Panc1 (cell line): Measurements from ENCODE around the gene SECTM1. TPM values are rescaled to one million over a fixed set of nuclear protein-coding genes. Genes with fewer than 3 reads are reported as not detected.

Experiments used
- ATAC-seq: fragments of 200-7000 bp; cut with Tn5 transposase; 2 replicates; pipeline ENCODE4 v1.9.1; 2020; ENCODE audit warnings: mild to moderate bottlenecking, moderate library complexity
- BruUV-seq: library from RNA; stranded (reverse); fragments of 400-500 nt; replicated peaks from 2 replicates; lab custom pipeline; 2021; lab: Mats Ljungman, UMichigan
- CTCF ChIA-PET: fragments of 300-600 bp; sonication (Branson Sonifier 250); formaldehyde crosslinking; loops from one replicate; lab custom pipeline; 2022; ENCODE audit warnings: antibody characterized with exemption; lab: Charles Lee
- POLR2A ChIA-PET: fragments of 300-600 bp; sonication (Branson Sonifier 250); formaldehyde crosslinking; loops from one replicate; lab custom pipeline; 2022; ENCODE audit warnings: antibody characterized with exemption; lab: Charles Lee
- DNase-seq: peaks from one replicate; pipeline ENCODE4 v3.0.0-alpha.2; 2010; ENCODE audit warnings: low read depth, low spot score
- H3K27ac ChIP-seq: 2 replicates; pipeline ENCODE4 v1.5.1; 2011; ENCODE audit warnings: mild to moderate bottlenecking, low read length, inconsistent platforms
- H3K27me3 ChIP-seq: fragments of 200-500 bp; sonication (Bioruptor generic); 2 replicates; pipeline ENCODE4 v1.6.0; 2014; ENCODE audit warnings: low read length, inconsistent platforms; ENCODE audit not compliant: control insufficient read depth, insufficient read depth
- H3K36me3 ChIP-seq: fragments of 200-500 bp; sonication (Bioruptor generic); 2 replicates; pipeline ENCODE4 v1.5.1; 2014; ENCODE audit warnings: inconsistent platforms, mild to moderate bottlenecking, low read length, moderate library complexity; ENCODE audit not compliant: control insufficient read depth, insufficient read depth
- H3K4me1 ChIP-seq: 2 replicates; pipeline ENCODE4 v1.5.1; 2011; ENCODE audit warnings: inconsistent platforms, mild to moderate bottlenecking, low read length, moderate library complexity; ENCODE audit not compliant: control insufficient read depth, insufficient read depth
- H3K4me3 ChIP-seq, 2 experiments: 2 replicates each; pipeline ENCODE4 v1.5.1; 2011 to 2012; ENCODE audit warnings: low read depth in 2 of 2, low read length in 2 of 2, mild to moderate bottlenecking in 2 of 2, inconsistent platforms in 1 of 2, moderate library complexity in 1 of 2
- H3K9me3 ChIP-seq: fragments of 200-500 bp; sonication (Bioruptor generic); 2 replicates; pipeline ENCODE4 v1.5.1; 2014; ENCODE audit warnings: low read depth, mild to moderate bottlenecking, inconsistent platforms, low read length, moderate library complexity; ENCODE audit not compliant: control insufficient read depth, insufficient read depth
- CTCF ChIP-seq: fragments of 450-650 bp; IDR thresholded peaks from 2 replicates; pipeline ENCODE4 v1.5.1; 2017; ENCODE audit warnings: mild to moderate bottlenecking
- POLR2AphosphoS5 ChIP-seq: IDR thresholded peaks from 2 replicates; pipeline ENCODE4 v1.6.1; 2012; ENCODE audit warnings: mild to moderate bottlenecking, low read depth, low read length, moderate library complexity
- REST ChIP-seq, 2 experiments: IDR thresholded peaks; 2 replicates each; pipeline ENCODE4 v1.6.1; 2011 to 2012; ENCODE audit warnings: low read depth in 2 of 2, control low read depth in 1 of 2, low read length in 1 of 2, mild to moderate bottlenecking in 1 of 2, moderate library complexity in 1 of 2; ENCODE audit not compliant: insufficient read depth in 1 of 2
- SIN3A ChIP-seq: IDR thresholded peaks from 2 replicates; pipeline ENCODE4 v1.6.1; 2012; ENCODE audit warnings: low read depth, mild to moderate bottlenecking, low read length, moderate library complexity, borderline replicate concordance; ENCODE audit not compliant: insufficient read depth
- TCF7L2 ChIP-seq: IDR thresholded peaks from 2 replicates; pipeline ENCODE4 v1.6.1; 2011; ENCODE audit warnings: mild to moderate bottlenecking, low read depth, low read length, inconsistent platforms
- in situ Hi-C: cut with HindIII; loops from 2 replicates; pipeline ENCODE4 v1.10.0; 2016; ENCODE audit warnings: low sequenced_read_pairs, low pct_unique_long_range_greater_than_20kb
- intact Hi-C: fragments of 100-400 bp; cut with micrococcal nuclease; formaldehyde crosslinking; loops from one replicate; pipeline ENCODE4 v1.10.0; 2022; ENCODE audit not compliant: unreplicated experiment
- total RNA-seq: library from RNA; stranded (reverse); gene quantifications from one replicate; pipeline ENCODE4 v1.2.1, GENCODE V29; 2021; ENCODE audit not compliant: unreplicated experiment

SECTM1 gene
- total RNA-seq, 1 experiment from 2014 or later = 5.4 TPM

- ChIA-PET POLR2A (interaction anchor here (0.5 to 0.8 kb wide), 4 partner anchors 10 to 213 kb away, joined by 4 to 13 read pairs (median 6); no protein-coding TSS in a partner anchor), CTCF (no interaction called here)
- DNase-seq = no peak
- TF ChIP-seq CTCF (no peak), SIN3A (no peak), POLR2AphosphoS5 (no peak), TCF7L2 (no peak), REST (IDR thresholded peaks at IDR 0.05; ENCODE audit: insufficient read depth in 1 of 2, low read depth in 2 of 2, low read length in 1 of 2) (no peak)
- Histone ChIP-seq H3K9me3 (no peaks in the 10 kb centered on the region), H3K27me3 (no peaks in the 10 kb centered on the region), H3K27ac (peak overlapping the region; percentile 12), H3K4me1 (peaks cover 22% of the 10 kb centered on the region), H3K4me3 (no peak overlapping the region), H3K36me3 (no peaks in the 10 kb centered on the region)
- peak; percentile 51 for ATAC-seq
- in situ Hi-C loops = no loop called here
- intact Hi-C loops = no loop called here
- BruUV-seq = no TSS peak
Observed at GRCh38 chr17:82282239-82283207, 51.0 kb downstream of the SECTM1 start.

- CTCF ChIA-PET = no interaction called here
- Histone ChIP-seq H3K27ac (peak overlapping the region; percentile 12), H3K4me3 (no peak overlapping the region), H3K4me1 (peaks cover 22% of the 10 kb centered on the region), H3K27me3 (no peaks in the 10 kb centered on the region), H3K36me3 (no peaks in the 10 kb centered on the region), H3K9me3 (no peaks in the 10 kb centered on the region)
- in situ Hi-C loops = no loop called here
- no TSS peak for BruUV-seq
- intact Hi-C loops = no loop called here
- POLR2A ChIA-PET = interaction anchor here (0.5 to 0.6 kb wide), 2 partner anchors 30 to 214 kb away, joined by 7 to 13 read pairs; no protein-coding TSS in a partner anchor
- ATAC-seq = peak; percentile 70
- TF ChIP-seq REST (IDR thresholded peaks at IDR 0.05; ENCODE audit: insufficient read depth in 1 of 2, low read depth in 2 of 2, low read length in 1 of 2) = no peak
- TF ChIP-seq POLR2AphosphoS5 = no peak
- TF ChIP-seq TCF7L2 = no peak
- TF ChIP-seq CTCF = no peak
- TF ChIP-seq SIN3A = no peak
- DNase-seq = no peak
Observed at GRCh38 chr17:82281502-82282238, 51.9 kb downstream of the SECTM1 start.
